ENCODE results near the gene INPP5D. TPM values are rescaled to one million over a fixed set of nuclear protein-coding genes. Genes with fewer than 3 reads are reported as not detected.
"Not testable (repeated sequence)": the region's sequence is repeated elsewhere in the genome, so short reads cannot be mapped to it uniquely, and the experiment has no call there.

INPP5D gene
- total RNA-seq, 1 donor from 2014 or later: 9.1 TPM

- DNase-seq: peak; percentile 55
These were observed 6.0 kb upstream of the INPP5D start for GRCh38 chr2:233053928-233054784.

GRCh38 chr2:233055362-233055761 lies 4.8 kb upstream of the INPP5D start:
- DNase-seq: no peak

DNA sequence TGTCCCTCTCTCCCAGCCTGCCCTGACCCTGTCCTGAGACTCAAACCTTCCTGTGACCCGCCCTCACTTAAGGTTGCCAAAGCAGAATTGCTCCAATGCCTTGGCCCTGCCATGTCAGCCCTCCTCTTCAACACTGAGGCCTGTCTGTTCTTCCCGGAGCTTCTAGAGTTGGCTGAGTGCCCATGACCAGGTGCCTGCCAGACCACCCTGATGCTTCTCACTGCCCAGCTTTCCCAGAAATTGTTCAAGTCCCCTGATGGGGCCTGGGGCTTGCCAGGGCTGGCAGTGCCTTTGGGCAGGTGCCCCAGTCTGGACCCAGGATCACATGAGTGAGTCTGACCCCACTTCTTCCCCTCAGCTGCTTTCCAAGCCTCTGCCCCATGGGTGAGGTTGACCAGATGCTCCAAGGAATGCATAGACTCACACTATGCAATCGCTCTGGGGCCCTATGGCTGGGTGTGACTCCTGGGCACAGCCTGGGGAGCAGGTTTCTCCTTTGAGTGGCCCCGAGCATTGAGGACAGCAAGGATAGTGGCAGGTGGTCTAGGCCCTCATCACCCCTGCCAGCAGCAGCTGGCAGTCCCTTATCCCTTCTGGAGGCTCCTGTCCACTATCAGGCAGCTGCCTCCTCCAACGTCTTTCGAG lies 3.1 kb upstream of the INPP5D start:
- DNase-seq: peak; percentile 37

GRCh38 chr2:233058717-233059546 lies 1.2 kb upstream of the INPP5D start:
- no peak for DNase-seq

DNA sequence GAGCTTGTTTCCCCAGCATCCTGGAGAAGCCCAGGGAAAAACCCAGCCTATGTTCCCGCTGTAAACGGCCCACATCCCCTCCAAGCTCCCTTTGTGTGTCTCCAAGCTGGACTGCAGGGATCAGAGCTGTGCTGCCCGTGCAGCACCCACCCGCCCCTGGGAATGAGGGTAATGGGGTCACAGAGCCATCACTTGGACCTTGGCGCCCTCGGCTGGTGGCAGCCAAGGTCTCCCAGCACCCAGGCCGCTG lies 670 bp upstream of the INPP5D start:
- no peak for DNase-seq

GRCh38 chr2:233060501-233060979 lies 398 bp downstream of the INPP5D start:
- DNase-seq: no peak

DNA sequence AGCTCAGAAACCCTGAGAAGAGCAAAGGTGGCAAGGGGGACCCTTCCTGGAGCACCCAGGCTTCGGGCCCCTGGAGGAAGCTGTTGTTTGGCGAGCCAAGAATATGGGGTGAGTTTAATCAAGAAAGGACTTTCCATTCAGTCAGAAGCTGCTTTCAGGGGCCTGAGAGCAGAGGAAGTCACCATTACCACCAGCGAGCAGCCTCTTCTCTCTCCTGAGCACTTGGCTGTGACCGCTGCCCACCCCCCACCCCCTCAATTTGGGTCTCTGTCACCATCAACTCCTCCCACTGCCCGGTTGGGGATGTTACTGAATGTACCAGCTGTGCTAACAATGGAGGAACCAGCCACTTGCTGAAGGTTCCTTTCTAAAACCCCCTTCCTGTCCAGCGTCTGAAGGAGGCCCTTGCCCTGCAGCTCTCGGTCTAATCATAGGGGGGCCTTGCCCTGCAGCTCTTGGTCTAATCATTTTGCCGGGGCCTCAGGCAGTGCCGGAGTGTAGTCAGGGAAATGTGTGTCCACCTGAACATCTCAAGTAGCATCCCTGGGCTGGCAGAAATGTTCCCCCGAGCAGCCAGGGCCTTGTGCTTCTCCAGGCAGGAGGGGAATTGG lies 943 bp downstream of the INPP5D start:
- no peak for DNase-seq

DNA sequence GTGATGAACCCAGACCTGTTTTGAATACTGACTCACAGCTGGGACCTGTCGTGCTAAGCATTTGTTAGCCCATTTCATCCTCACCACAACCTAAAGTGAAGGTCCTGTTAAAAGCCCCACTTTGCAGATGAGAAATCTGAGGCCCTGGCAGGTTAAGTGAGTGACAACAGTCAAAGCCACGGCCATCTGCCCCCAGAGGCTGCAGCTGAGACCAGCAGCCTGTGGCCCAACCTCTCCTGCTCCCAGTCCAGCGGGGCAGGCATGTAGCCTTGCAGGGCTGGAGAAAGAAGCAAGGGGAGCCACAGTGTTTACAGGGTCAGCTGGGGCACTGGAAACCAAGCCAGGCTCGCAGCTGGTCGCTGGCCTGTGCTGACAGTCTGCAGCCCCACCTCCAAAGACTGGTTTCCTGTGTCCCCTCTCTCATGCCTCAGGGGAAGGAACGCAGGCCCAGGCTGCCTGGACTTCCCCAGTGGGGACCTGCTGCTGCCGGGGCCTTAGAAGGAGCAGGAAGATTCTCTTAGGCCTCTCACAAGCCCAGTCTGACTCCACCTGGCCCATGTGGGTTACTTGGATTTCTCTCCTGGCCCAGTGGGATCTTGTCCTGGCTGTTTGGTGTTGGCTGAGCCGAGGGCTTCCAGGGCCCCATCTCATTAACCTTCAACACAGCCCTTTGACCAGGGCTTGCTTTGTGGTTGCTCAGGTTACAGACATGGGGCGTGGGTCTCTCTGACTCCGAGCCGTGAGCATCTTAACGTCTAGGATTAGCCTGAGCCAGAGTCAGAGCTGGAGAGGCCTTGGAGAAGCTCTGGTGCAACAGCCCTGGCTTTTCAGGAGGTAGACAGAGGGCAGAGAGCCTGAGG lies 1.7 kb downstream of the INPP5D start:
- DNase-seq: peak; percentile 63

GRCh38 chr2:233062451-233062850 lies 2.3 kb downstream of the INPP5D start:
- DNase-seq: no peak

GRCh38 chr2:233062946-233063268 lies 2.8 kb downstream of the INPP5D start:
- DNase-seq: no peak

DNA sequence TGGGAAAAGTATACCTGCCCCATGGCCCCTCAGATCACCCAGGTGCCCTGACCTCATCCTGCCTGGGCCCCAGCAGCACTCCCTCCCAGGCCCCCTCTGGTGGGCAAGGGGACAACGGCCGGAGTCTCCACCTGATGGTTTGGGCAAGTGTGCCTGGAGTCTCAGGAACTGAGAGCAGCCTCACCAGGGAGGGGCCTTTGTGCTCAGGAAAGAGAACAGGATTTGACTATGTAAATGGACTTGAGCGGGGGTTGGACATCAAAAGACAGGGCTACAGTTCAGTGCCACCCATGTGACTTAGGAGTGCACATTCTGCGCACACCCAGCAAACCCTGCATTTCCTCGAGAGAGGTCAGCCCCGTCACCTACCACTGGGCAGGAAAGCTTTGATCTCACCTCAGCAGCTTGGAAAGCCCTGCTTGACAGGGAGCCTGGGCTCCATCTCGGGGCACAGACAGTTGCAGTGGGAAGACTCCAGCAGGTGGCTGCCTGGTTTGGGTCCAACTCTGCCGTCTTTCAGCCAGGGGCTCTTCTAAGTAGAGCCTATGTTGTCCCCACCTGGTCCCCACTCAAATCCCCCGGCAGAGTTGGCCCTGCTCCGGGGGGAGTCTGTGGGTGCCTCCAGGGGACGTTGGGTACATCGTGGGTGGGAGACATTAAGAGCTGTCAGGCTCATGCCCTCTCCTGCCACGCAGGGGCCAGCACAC lies 3.3 kb downstream of the INPP5D start:
- DNase-seq: no peak

DNA sequence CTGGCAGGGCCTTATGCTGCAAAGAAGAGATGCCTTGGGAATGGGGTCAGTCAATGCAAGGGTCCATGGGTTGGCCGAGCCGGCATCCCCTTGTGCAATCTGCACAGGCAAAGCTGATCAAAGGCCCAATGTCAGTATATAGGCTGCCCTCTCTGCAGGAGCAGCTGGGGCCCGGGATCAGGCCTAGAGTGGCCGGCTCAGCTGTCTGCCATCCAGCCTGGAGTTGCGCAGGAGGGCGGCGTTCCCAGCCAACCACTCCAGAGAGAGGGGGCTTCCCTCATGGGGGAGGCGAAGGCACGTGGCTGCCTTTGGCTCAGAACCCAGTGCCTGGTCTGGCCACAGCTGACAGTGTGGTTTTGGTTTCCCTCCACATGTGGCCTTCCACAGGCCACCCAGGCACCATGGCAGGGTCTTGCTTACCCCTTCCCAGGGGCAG lies 3.9 kb downstream of the INPP5D start:
- DNase-seq: peak; percentile 87

- DNase-seq: no peak
These were observed 4.5 kb downstream of the INPP5D start for GRCh38 chr2:233064530-233065199.

DNA sequence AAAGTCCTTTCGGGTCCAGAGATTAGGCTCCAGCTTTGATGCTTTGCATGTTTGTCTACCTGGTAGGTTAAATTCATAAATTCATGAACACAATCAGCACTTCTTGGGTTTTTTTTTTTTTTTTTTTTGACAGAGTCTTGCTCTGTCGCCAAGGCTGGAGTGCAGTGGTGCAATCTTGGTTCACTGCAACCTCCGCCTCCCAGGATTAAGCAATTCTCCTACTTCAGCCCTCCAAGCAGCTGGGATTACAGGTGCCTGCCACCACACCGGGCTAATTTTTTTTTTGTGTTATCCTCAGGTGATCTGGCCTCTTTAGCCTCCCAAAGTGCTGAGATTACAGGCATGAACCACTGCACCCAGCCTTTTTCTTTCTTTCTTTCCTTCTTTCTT lies 5.1 kb downstream of the INPP5D start:
- not testable (repeated sequence) for DNase-seq

DNA sequence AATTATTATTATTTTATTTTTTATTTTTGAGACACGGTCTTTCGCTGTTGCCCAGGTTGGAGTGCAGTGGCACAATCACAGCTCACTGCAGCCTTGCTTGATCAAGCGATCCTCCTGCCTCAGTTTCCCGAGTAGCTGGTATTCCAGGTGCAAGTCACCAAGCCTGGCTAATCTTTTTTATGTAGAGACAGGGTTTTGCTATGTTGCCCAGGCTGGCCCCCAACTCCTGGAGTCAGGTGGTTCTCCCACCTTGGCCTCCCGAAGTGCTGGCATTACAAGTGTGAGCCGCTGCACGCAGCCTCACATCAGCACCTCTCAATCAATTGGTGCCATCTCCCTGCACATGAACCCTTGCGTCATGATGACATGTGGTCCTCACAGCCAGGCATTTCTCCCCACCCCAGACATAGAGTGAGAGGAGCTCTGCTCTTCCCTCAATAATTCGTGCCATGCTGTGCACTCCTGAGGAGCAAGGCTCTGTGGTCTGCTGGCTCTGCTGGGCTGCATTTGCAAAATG lies 5.9 kb downstream of the INPP5D start:
- DNase-seq: no peak

DNA sequence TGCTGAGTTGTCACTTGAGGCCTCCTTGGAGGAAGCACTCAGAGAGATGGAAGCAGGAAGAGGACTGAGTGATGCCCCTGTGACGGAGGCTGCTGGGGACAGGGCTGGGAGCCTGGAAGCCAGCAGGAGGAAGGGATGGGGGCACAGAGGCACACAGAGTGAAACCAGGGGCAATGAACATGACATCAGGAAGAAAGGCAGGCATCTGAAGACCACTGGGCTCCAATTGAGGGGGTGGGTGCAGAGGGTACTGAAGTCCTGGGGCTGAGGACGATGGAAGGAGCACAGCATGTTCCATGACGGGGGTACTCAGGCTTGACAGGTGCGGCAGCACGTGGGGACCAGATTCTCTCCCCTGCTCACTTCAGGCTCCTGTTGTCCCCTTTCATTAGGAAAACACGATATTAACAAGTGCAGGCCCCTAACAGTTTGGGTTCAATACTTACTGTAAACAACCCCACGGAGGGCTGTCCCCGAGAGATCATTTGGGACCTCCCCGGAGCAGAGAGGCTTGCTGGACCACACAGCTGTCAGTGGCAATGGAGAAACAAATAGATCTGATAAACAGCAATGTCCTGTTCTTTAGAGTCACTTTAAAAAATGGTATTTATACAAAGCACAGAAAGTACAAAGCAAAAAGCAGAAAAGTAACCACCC lies 8.7 kb downstream of the INPP5D start:
- DNase-seq: no peak

GRCh38 chr2:233072838-233073237 lies 12.7 kb downstream of the INPP5D start:
- no peak for DNase-seq

GRCh38 chr2:233074106-233074505 lies 14.0 kb downstream of the INPP5D start:
- DNase-seq: no peak

DNA sequence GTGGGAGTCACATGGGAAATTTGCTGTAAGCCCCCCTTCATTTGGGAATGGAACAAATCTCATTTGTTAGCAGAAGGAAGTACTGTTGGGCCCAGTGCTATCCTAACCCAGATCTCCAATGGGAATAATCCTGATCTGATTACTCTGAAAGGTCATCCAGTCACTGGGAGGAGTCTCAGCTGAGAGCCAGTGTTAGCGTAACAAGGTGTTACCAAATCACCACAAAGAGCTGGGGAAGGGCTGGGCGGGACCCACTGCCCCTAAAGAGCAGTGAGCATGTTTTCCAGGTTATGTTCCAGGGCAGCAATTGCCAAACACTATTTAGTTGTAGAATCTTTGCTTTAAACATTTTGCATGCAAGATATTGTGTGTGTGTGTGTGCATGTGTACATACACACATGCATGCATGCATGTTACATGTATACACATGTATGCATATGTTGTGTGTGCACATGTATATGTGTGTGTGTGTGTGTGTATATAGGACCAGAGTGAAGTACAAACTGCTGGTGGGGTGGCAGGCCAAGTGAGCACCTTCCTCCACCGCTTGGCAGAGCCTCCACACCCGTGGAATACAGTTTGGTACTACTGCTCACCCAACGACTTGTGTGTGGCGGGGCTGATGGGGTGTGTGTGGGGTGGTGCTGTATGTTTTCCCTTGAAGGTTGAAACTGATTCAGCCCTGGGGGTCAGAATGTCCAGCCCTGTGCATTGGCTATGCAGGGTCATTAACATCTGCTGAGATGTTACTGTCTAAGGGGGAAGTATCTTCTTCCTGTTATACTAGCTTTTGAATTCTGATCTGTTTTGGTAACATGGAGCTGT lies 15.2 kb downstream of the INPP5D start:
- no peak for DNase-seq
